Measurements from ENCODE around the gene SCARB1. TPM values are rescaled to one million over a fixed set of nuclear protein-coding genes. Genes with fewer than 3 reads are reported as not detected.

The SCARB1 gene
- total and polyA plus RNA-seq, 5 experiments from 2014 or later: 2.7 to 7.2 (median 3.9) TPM

GRCh38 chr12:124765581-124766489 is 97.8 kb downstream of the SCARB1 start:
- ATAC-seq (no peak), DNase-seq (no peak)
- no peak overlapping the region for H3K4me3 Mint-ChIP-seq
- H3K27me3 Mint-ChIP-seq: peaks cover 0 to 2% (median 0%) of the 10 kb centered on the region in 5 donors
- peaks cover 7 to 23% (median 14%) of the 10 kb centered on the region in 4 donors for H3K4me1 Mint-ChIP-seq
- H3K36me3 Mint-ChIP-seq: peaks cover 0 to 11% (median 7%) of the 10 kb centered on the region in 3 donors
- POLR2A ChIA-PET: interaction anchor here (0.7 kb wide), 1 partner anchor 80 kb away, joined by 3 read pairs; no protein-coding TSS in a partner anchor
- H3K9me3 Mint-ChIP-seq: peaks cover 0 to 24% (median 4%) of the 10 kb centered on the region in 9 donors
- H3K27ac Mint-ChIP-seq: peak overlapping the region in 1 of 10 donors; percentile 86

GRCh38 chr12:124764870-124765580 is 98.6 kb downstream of the SCARB1 start:
- ATAC-seq: no peak
- H3K27ac Mint-ChIP-seq: no peak overlapping the region
- H3K9me3 Mint-ChIP-seq: peaks cover 0 to 24% (median 4%) of the 10 kb centered on the region in 9 donors
- no peak for DNase-seq
- H3K4me1 Mint-ChIP-seq: peaks cover 7 to 24% (median 16%) of the 10 kb centered on the region in 4 donors
- H3K36me3 Mint-ChIP-seq: peaks cover 0 to 11% (median 7%) of the 10 kb centered on the region in 3 donors
- POLR2A ChIA-PET: no interaction called here
- H3K4me3 Mint-ChIP-seq: no peak overlapping the region
- peaks cover 0 to 4% (median 0%) of the 10 kb centered on the region in 5 donors for H3K27me3 Mint-ChIP-seq

GRCh38 chr12:124764451-124764850 is 99.2 kb downstream of the SCARB1 start:
- Mint-ChIP-seq H3K4me3 (no peak overlapping the region), H3K27me3 (peaks cover 0 to 4% (median 0%) of the 10 kb centered on the region in 5 donors), H3K4me1 (peaks cover 7 to 28% (median 16%) of the 10 kb centered on the region in 4 donors), H3K27ac (peak overlapping the region in 2 of 10 donors; percentile 66 to 69), H3K9me3 (peaks cover 0 to 24% (median 4%) of the 10 kb centered on the region in 9 donors), H3K36me3 (peaks cover 0 to 11% (median 7%) of the 10 kb centered on the region in 3 donors)
- ATAC-seq (no peak), DNase-seq (no peak)
- POLR2A ChIA-PET: no interaction called here

GRCh38 chr12:124763594-124763979 is 100.1 kb downstream of the SCARB1 start:
- Mint-ChIP-seq H3K9me3 (peaks cover 0 to 24% (median 4%) of the 10 kb centered on the region in 9 donors), H3K27ac (peak overlapping the region in 1 of 10 donors; percentile 37), H3K36me3 (peaks cover 0 to 11% (median 7%) of the 10 kb centered on the region in 3 donors), H3K4me3 (no peak overlapping the region), H3K27me3 (peaks cover 0 to 4% (median 0%) of the 10 kb centered on the region in 5 donors), H3K4me1 (peaks cover 7 to 28% (median 16%) of the 10 kb centered on the region in 4 donors)
- POLR2A ChIA-PET: no interaction called here
- ATAC-seq: no peak
- DNase-seq: no peak

- POLR2A ChIA-PET: no interaction called here
- DNase-seq (no peak), ATAC-seq (no peak)
- Mint-ChIP-seq H3K27me3 (peaks cover 0 to 4% (median 0%) of the 10 kb centered on the region in 5 donors), H3K36me3 (peaks cover 0 to 11% (median 7%) of the 10 kb centered on the region in 3 donors), H3K27ac (peak overlapping the region in 1 of 10 donors; percentile 56), H3K4me1 (peaks cover 7 to 28% (median 16%) of the 10 kb centered on the region in 4 donors), H3K9me3 (peaks cover 0 to 24% (median 4%) of the 10 kb centered on the region in 9 donors), H3K4me3 (no peak overlapping the region)
Observed at GRCh38 chr12:124762791-124763593, 100.7 kb downstream of the SCARB1 start.

- peak overlapping the region in 1 of 10 donors; percentile 56 for H3K27ac Mint-ChIP-seq
- ATAC-seq (no peak), DNase-seq (no peak)
- peaks cover 7 to 27% (median 15%) of the 10 kb centered on the region in 4 donors for H3K4me1 Mint-ChIP-seq
- POLR2A ChIA-PET: no interaction called here
- H3K4me3 Mint-ChIP-seq: no peak overlapping the region
- peaks cover 0 to 7% (median 0%) of the 10 kb centered on the region in 5 donors for H3K27me3 Mint-ChIP-seq
- H3K9me3 Mint-ChIP-seq: peaks cover 0 to 24% (median 4%) of the 10 kb centered on the region in 9 donors
- peaks cover 0 to 11% (median 7%) of the 10 kb centered on the region in 3 donors for H3K36me3 Mint-ChIP-seq
Observed at GRCh38 chr12:124762384-124762783, 101.3 kb downstream of the SCARB1 start.

- POLR2A ChIA-PET: no interaction called here
- Mint-ChIP-seq H3K27ac (no peak overlapping the region), H3K27me3 (peaks cover 0 to 5% (median 0%) of the 10 kb centered on the region in 5 donors)
Observed at GRCh38 chr12:124761871-124762270, 101.8 kb downstream of the SCARB1 start.

GRCh38 chr12:124761056-124761455 is 102.6 kb downstream of the SCARB1 start:
- ATAC-seq (no peak), DNase-seq (no peak)
- H3K27ac Mint-ChIP-seq: no peak overlapping the region
- H3K4me1 Mint-ChIP-seq: peaks cover 0 to 32% (median 12%) of the 10 kb centered on the region in 4 donors
- H3K9me3 Mint-ChIP-seq: peaks cover 0 to 24% (median 4%) of the 10 kb centered on the region in 9 donors
- POLR2A ChIA-PET: no interaction called here
- peaks cover 0 to 5% (median 0%) of the 10 kb centered on the region in 5 donors for H3K27me3 Mint-ChIP-seq
- H3K4me3 Mint-ChIP-seq: no peak overlapping the region
- peaks cover 0 to 11% (median 7%) of the 10 kb centered on the region in 3 donors for H3K36me3 Mint-ChIP-seq

More at GRCh38 chr12:124761871-124762270, 101.8 kb downstream of the SCARB1 start:
- Mint-ChIP-seq H3K9me3 (peaks cover 0 to 24% (median 4%) of the 10 kb centered on the region in 9 donors), H3K4me3 (no peak overlapping the region), H3K36me3 (peaks cover 0 to 11% (median 7%) of the 10 kb centered on the region in 3 donors), H3K4me1 (peaks cover 2 to 27% (median 10%) of the 10 kb centered on the region in 4 donors)
- no peak for ATAC-seq
- no peak for DNase-seq

GRCh38 chr12:124760560-124760959 is 103.1 kb downstream of the SCARB1 start:
- DNase-seq: no peak
- Mint-ChIP-seq H3K27ac (no peak overlapping the region), H3K36me3 (peaks cover 0 to 9% (median 6%) of the 10 kb centered on the region in 3 donors), H3K4me1 (peaks cover under 1 to 35% (median 15%) of the 10 kb centered on the region in 4 donors), H3K27me3 (peaks cover 0 to 5% (median 0%) of the 10 kb centered on the region in 5 donors), H3K4me3 (no peak overlapping the region), H3K9me3 (peaks cover 0 to 19% (median 4%) of the 10 kb centered on the region in 9 donors)
- POLR2A ChIA-PET: no interaction called here
- no peak for ATAC-seq

- POLR2A ChIA-PET: no interaction called here
- peaks cover 0 to 7% (median 4%) of the 10 kb centered on the region in 3 donors for H3K36me3 Mint-ChIP-seq
- H3K9me3 Mint-ChIP-seq: peaks cover 0 to 14% (median 4%) of the 10 kb centered on the region in 9 donors
- H3K27me3 Mint-ChIP-seq: peaks cover 0 to 5% (median 0%) of the 10 kb centered on the region in 5 donors
- H3K4me1 Mint-ChIP-seq: peaks cover 6 to 41% (median 20%) of the 10 kb centered on the region in 4 donors
- H3K4me3 Mint-ChIP-seq: no peak overlapping the region
- ATAC-seq (no peak), DNase-seq (no peak)
- peak overlapping the region in 1 of 10 donors; percentile 27 for H3K27ac Mint-ChIP-seq
Observed at GRCh38 chr12:124759841-124760503, 103.7 kb downstream of the SCARB1 start.

All from naive thymus-derived CD8-positive, alpha-beta T cell (primary cell).